GM18951 (cell line): ENCODE data around the gene BFAR.
"Not testable (repeated sequence)": the region's sequence is repeated elsewhere in the genome, so short reads cannot be mapped to it uniquely, and the experiment has no call there.

Experiments
- POLR2A ChIP-seq: IDR thresholded peaks from 4 replicates; pipeline ENCODE4 v1.6.1; 2011; ENCODE audit warnings: mild to moderate bottlenecking; ENCODE audit not compliant: insufficient read length, insufficient read depth; ENCODE audit errors: extremely low read depth
- in situ Hi-C: fragments of 300-500 bp; cut with MboI; formaldehyde crosslinking; loops from one replicate; pipeline ENCODE4 v1.12.0; 2022; ENCODE audit warnings: low sequenced_read_pairs, mixed read lengths, inconsistent platforms; ENCODE audit not compliant: unreplicated experiment

BFAR gene

DNA sequence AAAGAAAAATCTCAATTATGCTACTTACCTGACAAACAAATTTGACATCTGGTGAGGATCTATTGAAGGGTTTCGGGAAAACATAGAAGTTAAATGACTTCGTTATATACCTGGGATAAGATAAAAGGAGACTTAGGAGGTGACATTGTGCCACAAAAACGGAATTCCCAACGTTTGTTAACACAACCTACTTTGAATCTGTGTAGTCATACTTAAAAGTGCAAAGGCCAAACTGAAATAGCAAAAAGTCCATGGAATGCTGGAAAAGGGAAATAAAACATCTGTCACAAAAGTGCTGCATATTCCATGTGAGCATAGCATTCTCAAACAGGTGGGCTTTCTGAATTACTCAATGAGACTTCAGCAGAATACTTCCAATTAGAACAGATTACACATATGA lies 5.7 kb upstream of the BFAR start:
- in situ Hi-C loops: no loop called here
- TF ChIP-seq POLR2A: no peak

DNA sequence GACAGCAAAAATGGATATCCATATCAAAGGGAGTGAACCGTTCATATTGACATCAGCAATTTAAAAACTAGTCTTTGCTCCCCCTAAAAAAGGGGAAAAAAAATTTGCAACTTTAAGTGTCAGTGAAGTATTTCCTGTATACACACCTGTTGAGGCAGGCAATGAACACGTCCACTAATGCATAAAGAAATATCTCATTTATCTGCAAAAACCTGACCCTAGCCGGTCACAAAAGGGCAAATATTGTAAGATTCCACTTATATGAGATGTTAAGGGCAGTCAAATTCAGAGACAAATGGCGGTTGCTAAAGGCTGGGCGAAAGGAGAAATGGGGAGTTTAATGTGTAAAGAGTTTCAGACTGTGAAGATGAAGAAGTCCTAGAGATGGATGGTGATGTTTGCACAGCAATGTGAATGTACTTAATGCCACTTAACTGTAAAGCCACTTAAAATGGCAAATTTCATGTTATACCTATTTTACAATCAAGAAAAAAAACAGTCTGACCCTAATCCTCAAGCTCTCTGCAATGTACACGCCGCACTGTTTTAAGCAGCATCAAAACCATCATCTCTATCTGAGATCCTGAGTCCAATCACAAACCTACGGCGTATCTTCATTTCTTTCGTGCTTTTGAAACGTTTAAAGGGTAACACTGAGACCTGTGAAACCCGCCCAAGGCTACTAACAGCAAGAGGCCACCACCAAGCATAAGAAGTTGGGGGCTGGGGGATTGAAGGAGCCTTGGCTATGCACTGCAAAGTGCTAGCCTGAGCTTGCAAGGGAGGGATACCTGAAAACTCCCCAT lies 3.7 kb upstream of the BFAR start:
- in situ Hi-C loops: no loop called here
- no peak for TF ChIP-seq POLR2A

DNA sequence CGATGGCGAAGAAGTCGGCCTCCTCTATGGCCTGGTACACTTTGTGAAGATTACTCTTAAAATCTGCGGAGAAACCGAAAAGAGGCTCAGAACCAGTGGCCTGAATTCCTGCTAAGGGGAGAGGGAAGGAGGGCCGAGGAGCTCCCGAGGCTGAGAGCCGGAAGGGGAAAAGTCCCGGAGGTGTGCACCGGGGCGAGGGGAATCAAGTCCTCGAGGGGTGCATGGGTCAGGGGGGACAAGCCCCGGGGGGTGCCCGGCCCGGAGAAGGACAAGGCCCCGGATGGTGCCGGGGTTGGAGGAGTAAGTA lies 3.2 kb upstream of the BFAR start:
- TF ChIP-seq POLR2A: no peak
- in situ Hi-C loops: no loop called here

DNA sequence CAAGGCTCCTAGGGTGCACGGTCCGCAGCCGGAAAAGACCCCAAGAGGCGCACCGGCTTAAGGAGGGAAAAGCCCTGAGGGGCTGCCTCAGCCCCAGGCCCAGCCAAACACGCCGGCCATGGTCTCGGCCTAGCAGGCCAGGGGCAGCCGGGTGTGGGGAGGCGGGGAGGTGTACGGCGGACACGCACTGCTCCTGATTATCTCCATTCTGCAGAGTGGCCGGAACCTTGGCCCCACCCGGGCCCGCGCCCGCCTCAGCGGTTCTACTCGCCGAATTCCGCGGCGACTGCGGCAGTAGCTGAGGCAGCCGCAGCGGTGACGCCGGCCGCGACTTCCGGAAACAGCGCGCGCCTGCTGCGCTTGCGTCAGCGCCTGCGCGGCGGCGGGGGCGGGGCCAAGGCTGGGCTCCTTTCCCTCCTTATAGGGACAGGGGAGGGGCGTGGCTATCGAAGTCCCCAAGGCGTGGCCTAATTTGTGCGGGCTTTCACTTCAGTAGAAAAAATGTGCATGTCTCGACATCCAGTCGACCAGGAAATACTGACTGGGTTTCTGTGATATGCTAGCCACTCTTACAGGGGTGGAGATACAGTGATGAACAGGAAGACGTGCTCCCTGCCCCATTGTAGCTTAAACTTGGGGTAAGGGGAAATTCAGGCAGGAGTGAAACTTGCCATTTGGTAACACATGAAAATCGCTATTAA lies 2.7 kb upstream of the BFAR start, which contains the start of gene PARN:
PARN (minus strand) TSS at position 342 of the 701 bp plus-strand sequence; CDS start at position 207, 135 bp downstream.
- in situ Hi-C loops: no loop called here
- TF ChIP-seq POLR2A: peak; percentile 97

DNA sequence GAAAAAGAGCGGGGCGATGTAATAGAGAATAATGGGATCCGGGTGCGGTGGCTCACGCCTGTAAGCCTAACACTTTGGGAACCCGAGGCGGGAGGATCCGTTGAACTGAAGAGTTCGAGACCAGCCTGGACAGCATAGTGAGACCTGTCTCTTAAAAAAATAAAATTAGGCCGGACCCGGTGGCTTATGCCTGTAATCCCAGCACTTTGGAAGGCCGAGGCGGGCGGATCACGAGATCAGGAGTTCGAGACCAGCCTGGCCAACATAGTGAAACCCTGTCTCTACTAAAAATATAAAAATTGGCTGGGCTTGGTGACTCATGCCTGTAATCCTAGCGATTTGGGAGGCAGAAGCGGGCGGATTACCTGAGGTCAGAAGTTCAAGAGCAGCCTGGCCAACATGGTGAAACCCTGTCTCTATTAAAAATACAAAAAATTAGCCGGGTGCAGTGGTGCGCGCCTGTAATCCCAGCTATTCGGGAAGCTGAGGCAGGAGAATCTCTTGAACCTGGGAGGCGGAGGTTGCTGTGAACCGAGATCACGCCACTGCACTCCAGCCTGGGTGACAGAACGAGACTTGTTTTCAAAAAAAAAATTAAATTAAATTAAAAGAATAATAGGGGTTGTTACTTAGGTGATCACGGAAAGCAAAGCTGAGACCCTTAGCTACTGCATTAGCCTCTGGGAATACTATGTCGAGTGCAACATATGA lies 2.0 kb upstream of the BFAR start:
- in situ Hi-C loops: not testable (repeated sequence)

DNA sequence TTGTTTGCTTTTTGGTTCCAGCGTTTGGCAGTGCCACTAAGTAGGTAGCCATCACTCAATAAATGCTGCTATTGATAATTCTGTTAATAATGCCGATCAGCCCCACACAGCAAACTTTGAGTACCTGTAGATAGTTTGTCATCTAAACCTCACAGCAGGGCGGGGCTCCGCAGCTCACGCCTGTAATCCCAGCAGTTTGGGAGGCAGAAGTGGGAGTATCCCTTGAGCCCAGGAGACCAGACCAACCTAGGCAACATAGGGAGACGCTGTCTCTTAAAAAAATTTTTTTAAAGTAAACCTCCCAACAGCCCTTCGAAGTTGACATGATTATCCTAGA lies 1.6 kb downstream of the BFAR start:
- in situ Hi-C loops: no loop called here
- TF ChIP-seq POLR2A: no peak

DNA sequence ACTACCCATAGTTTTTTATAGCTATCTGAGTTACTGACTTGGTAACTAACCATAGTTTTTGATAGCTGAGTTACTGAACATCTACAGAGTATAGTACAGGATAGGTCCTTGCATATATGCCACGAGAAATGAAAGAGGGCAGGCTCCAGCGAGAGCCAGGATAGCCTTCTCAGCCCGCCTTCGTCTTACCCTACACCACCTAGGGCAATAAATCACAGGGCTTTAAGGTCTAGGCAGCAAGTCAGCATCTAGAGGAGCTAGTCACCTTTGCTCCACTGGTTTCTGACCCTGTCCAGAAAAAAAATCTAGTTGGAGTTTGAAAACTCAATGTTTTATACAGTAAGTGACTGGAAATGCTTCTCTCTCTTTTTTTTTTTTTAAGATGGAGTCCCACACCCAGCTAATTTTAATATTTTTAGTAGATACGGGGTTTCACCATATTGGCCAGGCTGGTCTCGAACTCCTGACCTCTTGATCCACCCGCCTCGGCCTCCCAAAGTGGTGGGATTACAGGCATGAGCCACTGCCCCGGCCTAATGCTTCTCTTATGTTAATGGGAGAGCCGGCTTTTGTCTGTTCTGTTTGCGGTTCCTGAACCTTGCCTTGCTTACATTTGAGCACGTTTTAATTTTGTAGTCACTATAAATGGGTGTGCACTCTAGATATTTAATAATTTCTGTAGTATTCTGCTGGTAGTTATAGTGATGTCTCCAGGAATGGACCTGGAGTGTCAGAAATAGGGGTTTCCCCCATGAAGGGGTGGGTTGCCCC lies 2.8 kb downstream of the BFAR start:
- in situ Hi-C loops: no loop called here
- no peak for TF ChIP-seq POLR2A

DNA sequence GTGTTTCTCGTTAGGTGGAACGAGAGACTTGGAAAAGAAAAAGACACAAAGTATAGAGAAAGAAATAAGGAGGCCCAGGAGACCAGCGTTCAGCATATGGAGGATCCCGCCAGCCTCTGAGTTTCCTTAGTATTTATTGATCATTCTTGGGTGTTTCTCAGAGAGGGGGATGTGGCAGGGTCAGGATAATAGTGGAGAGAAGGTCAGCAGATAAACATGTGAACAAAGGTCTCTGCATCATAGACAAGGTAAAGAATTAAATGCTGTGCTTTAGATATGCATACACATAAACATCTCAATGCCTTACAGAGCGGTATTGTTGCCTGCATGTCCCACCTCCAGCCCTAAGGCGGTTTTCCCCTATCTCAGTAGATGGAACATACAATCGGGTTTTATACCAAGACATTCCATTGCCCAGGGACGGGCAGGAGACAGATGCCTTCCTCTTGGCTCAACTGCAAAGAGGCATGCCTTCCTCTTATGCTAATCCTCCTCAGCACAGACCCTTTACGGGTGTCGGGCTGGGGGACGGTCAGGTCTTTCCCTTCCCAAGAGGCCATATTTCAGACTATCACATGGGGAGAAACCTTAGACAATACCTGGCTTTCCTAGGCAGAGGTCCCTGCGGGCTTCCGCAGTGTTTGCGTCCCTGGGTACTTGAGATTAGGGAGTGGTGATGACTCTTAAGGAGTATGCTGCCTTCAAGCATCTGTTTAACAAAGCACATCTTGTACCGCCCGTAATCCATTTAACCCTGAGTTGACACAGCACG lies 3.6 kb downstream of the BFAR start:
- in situ Hi-C loops: not testable (repeated sequence)

DNA sequence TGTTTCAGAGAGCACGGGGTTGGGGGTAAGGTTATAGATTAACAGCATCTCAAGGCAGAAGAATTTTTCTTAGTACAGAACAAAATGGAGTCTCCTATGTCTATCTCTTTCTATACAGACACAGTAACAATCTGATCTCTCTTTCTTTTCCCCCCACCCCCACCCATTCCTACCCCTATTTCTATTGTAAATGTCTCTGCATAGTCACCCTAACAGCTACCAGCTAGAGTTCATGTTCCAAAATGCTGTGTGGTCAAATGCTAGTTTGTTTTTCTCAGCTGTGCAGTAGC lies 4.1 kb downstream of the BFAR start:
- in situ Hi-C loops: not testable (repeated sequence)

DNA sequence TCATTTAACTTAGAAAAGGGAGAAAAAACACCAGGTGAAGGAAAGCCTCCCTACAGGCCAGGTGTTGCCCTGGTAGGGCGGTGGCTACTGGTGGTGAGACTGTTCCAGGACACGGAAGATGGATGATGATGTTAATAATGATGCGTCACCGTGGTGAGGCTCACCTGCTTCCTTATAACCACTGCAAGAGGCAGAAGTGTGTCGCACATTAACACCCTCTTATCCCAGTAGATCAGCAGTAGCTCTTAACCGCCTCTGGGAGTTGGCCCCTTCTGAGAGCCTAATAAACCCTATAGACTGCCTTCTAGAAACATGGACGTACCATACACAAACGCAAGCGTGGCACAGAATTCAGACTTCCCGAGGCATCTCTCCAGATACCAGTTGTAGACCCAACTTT lies 7.8 kb downstream of the BFAR start:
- in situ Hi-C loops: no loop called here
- no peak for TF ChIP-seq POLR2A

DNA sequence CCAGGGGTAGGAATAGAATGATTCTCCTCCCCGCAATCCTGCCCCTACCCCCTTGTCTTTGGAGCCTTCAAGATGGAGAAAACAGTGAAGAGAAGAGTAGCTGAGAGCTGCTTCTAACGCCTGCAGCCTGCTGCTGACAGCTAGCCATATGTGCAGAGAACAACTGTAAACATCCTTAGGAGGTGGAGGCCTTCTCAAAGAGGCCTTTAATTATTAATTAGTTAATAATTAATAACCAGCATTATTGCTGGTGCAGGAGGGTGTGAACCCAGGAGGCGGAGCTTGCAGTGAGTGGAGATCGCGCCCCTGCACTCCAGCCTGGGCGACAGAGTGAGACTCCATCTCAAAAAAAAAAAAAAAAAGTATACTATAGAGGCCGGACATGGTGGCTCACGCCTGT lies 8.5 kb downstream of the BFAR start:
- in situ Hi-C loops: no loop called here
- TF ChIP-seq POLR2A: no peak

DNA sequence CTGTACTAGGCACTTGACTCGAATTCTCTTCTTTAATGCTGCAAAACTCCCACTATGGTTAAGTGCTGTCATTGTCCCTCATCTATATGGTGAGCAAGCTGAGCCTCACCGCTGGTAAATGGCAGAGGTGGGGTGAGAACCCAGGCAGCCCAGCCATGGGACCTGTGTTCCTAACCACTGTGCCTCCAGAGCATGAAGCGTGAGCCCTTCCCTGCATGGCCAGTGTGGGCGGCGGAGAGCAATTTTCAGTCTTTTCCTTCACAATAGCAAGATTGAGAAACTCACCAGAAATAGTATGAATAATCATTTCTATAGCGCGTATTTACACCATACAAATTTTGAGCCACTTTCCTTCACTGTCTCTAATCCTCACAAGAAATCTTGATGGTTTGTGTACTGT lies 9.2 kb downstream of the BFAR start:
- TF ChIP-seq POLR2A: no peak
- in situ Hi-C loops: no loop called here

DNA sequence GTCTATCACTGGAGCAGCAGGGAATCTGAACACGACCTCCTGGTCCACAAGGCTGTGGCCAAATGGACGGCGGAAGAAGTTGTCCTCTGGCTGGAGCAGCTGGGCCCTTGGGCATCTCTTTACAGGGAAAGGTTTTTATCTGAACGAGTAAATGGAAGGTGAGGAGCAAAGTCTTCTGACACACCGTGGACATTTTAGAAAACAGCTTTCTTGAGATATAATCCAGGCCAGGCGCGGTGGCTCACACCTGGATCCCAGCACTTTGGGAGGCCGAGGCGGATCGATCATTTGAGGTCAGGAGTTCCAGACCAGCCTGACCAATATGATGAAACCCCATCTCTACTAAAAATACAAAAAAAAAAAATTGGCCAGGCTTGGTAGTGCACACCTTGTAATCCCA lies 17.1 kb downstream of the BFAR start:
- in situ Hi-C loops: no loop called here
- no peak for TF ChIP-seq POLR2A

DNA sequence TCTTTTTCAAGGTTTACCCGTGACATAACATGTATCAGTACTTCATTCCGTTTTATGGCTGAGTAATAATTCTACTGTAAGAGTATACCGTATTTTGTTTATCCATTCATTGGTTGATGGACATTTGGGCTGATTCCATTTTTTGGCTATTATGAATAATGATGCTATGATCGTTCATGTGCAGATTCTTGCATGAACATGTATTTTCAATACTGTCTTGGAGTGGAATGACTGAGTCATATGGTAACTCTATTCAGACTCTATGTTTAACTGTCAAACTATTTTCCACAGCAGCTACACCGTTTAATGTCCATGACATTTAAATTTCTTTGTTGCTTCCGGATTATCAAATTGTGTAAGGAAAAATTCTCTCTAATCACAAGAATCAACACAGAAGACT lies 17.9 kb downstream of the BFAR start:
- TF ChIP-seq POLR2A: no peak
- in situ Hi-C loops: no loop called here
